Erythroblast (primary cell): Measurements from ENCODE around the gene SERPINA6.
"Not testable (repeated sequence)": the region's sequence is repeated elsewhere in the genome, so short reads cannot be mapped to it uniquely, and the experiment has no call there.

Experiments
- DNase-seq, 2 experiments: peaks; one replicate each; lab custom pipeline; 2025; lab: John Stamatoyannopoulos, UW
- GATA1 ChIP-seq: IDR thresholded peaks from 2 replicates; pipeline ENCODE4 v1.6.1; 2011; ENCODE audit warnings: low read depth, mild to moderate bottlenecking, control low read depth, low read length, moderate library complexity
- POLR2A ChIP-seq: IDR thresholded peaks from 2 replicates; pipeline ENCODE4 v1.6.1; 2011; ENCODE audit warnings: mild to moderate bottlenecking, low read length

The SERPINA6 gene

DNA sequence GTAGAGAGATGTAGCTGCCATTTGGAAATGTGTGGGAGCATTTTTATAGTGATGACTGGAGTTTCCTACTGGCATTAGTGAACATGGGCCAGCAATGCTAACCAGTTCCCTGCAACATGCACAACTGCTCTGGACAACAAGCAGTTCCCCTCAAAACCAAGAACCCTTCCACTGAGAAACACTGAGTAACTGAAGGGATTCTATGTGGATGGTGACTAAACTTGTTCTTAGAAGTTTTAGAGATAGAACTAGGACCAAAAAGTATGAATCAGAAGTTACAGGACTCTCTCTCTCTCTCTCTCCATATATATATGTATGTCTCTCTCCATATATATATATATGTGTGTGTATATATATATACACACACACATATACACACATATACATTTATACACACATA is 38.0 kb downstream of the SERPINA6 start:
- TF ChIP-seq GATA1: no peak
- no peak for TF ChIP-seq POLR2A
- no peak for DNase-seq

DNA sequence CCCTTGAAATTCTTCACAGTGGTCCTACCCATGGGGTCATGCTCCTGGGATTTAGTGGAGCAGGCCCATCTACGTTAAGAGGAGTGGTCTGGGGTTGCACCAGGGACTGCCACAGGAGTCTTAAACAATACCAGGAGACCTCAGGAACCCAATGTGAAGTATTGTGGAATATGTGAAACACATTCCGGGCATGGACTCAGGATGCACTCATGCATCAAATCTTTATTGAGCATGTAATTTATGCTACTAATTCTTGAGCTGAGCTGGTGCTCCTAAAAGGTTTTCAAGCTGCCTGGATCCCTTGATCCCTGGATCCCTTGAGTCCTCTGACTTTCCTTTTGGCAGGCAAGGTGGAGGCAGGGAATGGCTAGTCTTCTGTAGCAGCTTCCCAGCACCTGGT is 38.9 kb downstream of the SERPINA6 start:
- DNase-seq: no peak
- no peak for TF ChIP-seq GATA1
- TF ChIP-seq POLR2A: no peak

DNA sequence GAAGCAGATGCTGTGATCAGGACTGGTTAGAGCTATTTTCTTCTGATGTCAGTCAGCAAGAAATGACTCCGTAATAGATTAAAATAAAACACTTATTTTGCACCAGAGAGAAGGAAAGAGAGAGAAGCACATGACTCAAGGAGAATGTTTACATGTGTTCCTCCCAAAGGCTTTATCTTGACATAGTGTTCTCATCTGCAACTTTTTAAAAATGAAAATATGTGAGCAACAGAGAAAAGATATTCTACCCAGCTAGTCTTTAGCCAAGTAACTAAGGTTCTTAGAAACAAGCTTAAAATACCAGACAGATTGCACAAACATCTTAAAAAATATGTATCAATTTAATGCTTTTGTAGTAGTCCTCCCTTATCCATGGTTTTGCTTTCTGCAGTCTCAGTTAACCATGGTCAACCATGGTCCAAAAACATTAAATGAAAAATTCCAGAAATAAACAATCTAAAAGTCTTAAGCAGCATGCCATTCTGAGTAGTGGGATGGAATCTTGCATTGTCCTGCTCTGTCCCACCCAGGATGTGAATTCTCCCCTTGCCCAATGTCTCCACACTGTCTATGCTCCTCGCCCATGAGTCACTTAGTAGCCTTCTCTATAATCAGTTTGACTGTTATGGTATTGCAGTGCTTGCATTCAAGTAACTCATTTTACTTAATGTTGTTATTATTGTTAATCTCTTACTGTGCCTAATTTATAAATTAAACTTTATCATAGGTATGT is 40.0 kb downstream of the SERPINA6 start:
- TF ChIP-seq GATA1 (no peak), POLR2A (no peak)
- no peak for DNase-seq

DNA sequence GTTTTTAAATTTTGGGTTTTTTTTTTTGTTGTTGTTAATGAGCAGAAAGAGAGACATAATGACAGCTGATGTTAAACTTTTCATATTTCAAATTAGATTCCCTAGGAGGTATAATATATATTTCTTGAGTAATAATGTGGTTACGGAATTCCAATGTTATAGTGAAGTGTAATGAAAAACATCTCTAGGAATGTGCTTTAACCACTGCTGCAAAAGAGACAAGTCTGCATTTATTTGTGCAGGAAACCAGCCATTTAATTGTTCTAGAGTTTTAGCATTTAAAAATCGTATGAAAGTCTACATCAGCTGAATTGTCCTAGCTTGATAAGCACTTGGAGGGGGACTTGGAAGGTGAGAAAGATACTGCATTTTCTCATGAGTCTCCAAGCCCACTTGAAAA is 44.4 kb downstream of the SERPINA6 start:
- no peak for DNase-seq
- TF ChIP-seq POLR2A (no peak), GATA1 (no peak)

DNA sequence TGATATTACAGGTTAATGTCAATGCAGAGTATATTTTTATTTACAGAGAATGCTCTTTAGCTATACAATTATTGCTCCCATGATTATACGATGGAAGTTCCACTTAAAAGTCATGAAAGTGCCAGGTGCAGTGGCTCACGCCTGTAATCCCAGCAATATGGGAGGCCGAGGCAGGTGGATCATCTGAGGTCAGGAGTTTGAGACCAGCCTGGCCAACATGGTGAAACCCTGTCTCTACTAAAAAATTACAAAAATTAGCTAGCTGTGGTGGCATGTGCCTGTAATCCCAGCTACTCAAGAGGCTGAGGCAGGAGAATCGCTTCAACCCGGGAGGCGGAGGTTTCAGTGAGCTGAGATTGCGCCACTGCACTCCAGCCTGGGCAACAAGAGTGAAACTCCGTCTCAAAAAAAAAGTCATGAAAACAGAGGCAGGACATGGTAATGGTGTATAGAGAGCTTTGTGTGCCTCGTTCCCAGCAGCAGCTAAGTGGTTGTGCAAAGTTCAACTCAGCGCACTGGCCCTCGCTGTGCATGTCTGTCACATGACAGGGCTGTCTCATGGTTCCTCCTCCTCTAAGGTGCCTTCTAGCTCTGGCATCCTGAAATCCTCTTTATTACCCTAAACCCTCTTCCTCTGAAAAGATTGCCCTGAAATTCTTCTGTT is 46.1 kb downstream of the SERPINA6 start:
- DNase-seq: not testable (repeated sequence)

DNA sequence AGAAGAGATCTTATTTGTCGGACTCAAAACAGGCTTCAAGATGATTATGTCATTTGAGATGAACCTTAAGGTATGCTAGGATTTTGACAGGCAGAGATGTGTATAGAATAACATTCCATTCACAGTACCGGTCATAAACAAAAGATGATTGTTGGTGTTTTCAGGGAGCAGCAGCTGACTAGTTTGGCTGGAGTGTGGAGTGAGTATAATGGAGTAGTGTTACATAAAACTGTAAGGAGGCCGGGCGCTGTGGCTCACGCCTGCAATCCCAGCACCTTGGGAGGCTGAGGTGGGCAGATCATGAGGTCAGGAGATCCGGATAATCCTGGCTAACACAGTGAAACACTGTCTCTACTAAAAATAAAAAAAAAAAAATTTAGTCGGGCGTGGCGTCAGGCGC is 54.0 kb downstream of the SERPINA6 start:
- no peak for DNase-seq
- TF ChIP-seq GATA1: no peak
- TF ChIP-seq POLR2A: no peak

DNA sequence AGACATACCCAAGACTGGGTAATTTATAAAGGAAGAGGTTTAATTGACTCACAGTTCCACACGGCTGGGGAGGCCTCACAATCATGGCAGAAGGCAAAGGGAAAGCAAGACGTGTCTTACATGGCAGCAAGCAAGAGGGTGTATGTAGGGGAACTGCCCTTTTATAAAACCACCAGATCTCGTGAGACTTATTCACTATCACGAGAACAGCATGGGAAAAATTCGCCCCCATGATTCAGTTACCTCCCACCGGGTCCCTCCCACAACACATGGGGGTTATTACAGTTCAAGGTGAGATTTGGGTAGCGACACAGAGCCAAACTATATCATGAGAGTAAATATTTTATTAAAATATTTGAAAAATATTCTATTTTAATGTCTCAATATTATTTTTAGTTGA is 54.6 kb downstream of the SERPINA6 start:
- not testable (repeated sequence) for DNase-seq

DNA sequence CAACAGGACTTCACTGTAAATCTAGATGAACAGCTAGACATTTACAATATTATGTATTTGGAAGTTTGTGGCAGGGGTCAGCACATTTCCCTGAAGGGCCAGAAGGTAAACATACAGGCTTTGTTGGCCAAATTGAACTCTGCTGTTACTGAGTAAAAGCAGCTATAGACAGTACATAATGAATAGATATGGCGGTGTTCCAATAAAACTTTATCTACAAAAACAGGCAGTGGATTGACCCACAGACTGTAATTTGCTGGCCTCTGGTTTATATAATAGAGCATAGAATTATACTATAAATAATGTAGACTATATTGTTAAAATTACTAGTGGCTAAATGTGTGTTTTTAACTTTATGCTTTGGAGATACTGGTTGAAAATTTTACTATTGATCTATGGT is 55.8 kb downstream of the SERPINA6 start:
- DNase-seq: no peak
- TF ChIP-seq GATA1: no peak
- TF ChIP-seq POLR2A: no peak

DNA sequence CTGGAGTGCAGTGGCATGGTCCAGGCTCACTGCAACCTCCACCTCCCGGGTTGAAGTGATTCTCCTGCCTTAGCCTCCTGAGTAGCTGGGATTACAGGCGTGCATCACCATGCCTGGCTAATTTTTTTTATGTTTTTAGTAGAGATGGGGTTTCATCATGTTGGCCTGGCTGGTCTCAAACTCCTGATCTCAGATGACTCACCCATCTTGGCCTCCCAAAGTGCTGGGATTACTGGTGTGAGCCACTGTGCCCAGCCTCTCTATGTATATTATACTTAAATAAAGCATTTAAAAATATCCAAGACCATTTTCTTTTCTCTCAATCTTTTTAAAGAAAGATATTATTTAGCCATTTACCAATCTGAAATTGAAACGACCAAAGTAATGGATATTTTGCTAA is 58.9 kb downstream of the SERPINA6 start:
- DNase-seq: not testable (repeated sequence)
